Breast epithelium (tissue), 4 donors: ENCODE measurements around the gene CNTNAP2. TPM values are rescaled to one million over a fixed set of nuclear protein-coding genes. Genes with fewer than 3 reads are reported as not detected.

ENCODE experiments used
- DNase-seq, 2 donors: peaks; one replicate each; pipeline ENCODE4 v3.0.0-alpha.2; 2019; ENCODE audit warnings: low spot score in 2 of 2
- H3K27ac ChIP-seq, 2 donors: fragments of 200-600 bp; sonication (generic) in 1 of 2; one replicate each; pipeline ENCODE4 v1.5.1; 2016 to 2019; ENCODE audit warnings: mild to moderate bottlenecking in 1 of 2
- H3K27me3 ChIP-seq, 2 donors: fragments of 200-600 bp; sonication (generic) in 1 of 2; one replicate each; pipeline versions ENCODE4 v1.5.1 to v1.6.0; 2017 to 2019; ENCODE audit warnings: control low read depth in 1 of 2, mild to moderate bottlenecking in 1 of 2
- H3K36me3 ChIP-seq: fragments of 200-600 bp; one replicate; pipeline ENCODE4 v1.5.1; 2019
- H3K4me1 ChIP-seq, 2 donors: fragments of 200-600 bp; sonication (generic); one replicate each; pipeline ENCODE4 v1.5.1; 2016 to 2019; ENCODE audit warnings: control low read depth in 1 of 2
- H3K4me3 ChIP-seq, 3 donors: fragments of 200-600 bp; sonication (generic); 1 replicate in 2 of 3; 2 replicates in 1 of 3; pipeline ENCODE4 v1.5.1; 2016 to 2019; ENCODE audit warnings: mild to moderate bottlenecking in 3 of 3, moderate library complexity in 2 of 3
- H3K9me3 ChIP-seq, 2 donors: fragments of 200-600 bp; sonication (generic) in 1 of 2; one replicate each; pipeline ENCODE4 v1.5.1; 2016 to 2019; ENCODE audit warnings: control low read depth in 1 of 2
- CTCF ChIP-seq, 3 donors: fragments of 450-650 bp; IDR thresholded peaks; one replicate each; pipeline ENCODE4 v1.5.1; 2016 to 2017; ENCODE audit warnings: antibody characterized with exemption in 3 of 3, mild to moderate bottlenecking in 3 of 3, moderate library complexity in 3 of 3
- POLR2A ChIP-seq: fragments of 450-650 bp; IDR thresholded peaks from one replicate; pipeline ENCODE4 v1.6.1; 2016; ENCODE audit warnings: antibody characterized with exemption, mild to moderate bottlenecking, moderate library complexity
- POLR2AphosphoS5 ChIP-seq, 3 donors: sonication (generic); formaldehyde crosslinking; IDR thresholded peaks; one replicate each; pipeline ENCODE4 v1.6.1; 2017; ENCODE audit warnings: antibody characterized with exemption in 3 of 3
- intact Hi-C: fragments of 100-400 bp; cut with DNase I; formaldehyde crosslinking; loops from one replicate; pipeline ENCODE4 v1.15.1; 2023; ENCODE audit warnings: low total_unique reads
- total RNA-seq, 3 donors: library from RNA; depleted of rRNA; stranded (reverse); fragments of >200 nt; gene quantifications; one replicate each; pipeline ENCODE4 v1.1.0, GENCODE V29; 2016

The CNTNAP2 gene
- total RNA-seq, 3 donors from 2014 or later = 0.29 to 0.66 TPM; not detected in 1

- no peak for DNase-seq
- H3K9me3 ChIP-seq = no peaks in the 10 kb centered on the region
- H3K27ac ChIP-seq = no peak overlapping the region
- H3K4me3 ChIP-seq = no peak overlapping the region
- intact Hi-C loops = no loop called here
- no peaks in the 10 kb centered on the region for H3K4me1 ChIP-seq
- H3K36me3 ChIP-seq = no peaks in the 10 kb centered on the region
- no peak for TF ChIP-seq CTCF (IDR thresholded peaks at IDR 0.05)
- no peak for TF ChIP-seq POLR2AphosphoS5 (IDR thresholded peaks at IDR 0.05)
- no peak for TF ChIP-seq POLR2A
- no peaks in the 10 kb centered on the region for H3K27me3 ChIP-seq
These were observed 432.2 kb downstream of the CNTNAP2 start for GRCh38 chr7:146548816-146549215.

GRCh38 chr7:146554556-146554955, 438.0 kb downstream of the CNTNAP2 start:
- no peak for TF ChIP-seq CTCF (IDR thresholded peaks at IDR 0.05)
- TF ChIP-seq POLR2AphosphoS5 (IDR thresholded peaks at IDR 0.05) = no peak
- no peak for TF ChIP-seq POLR2A
- H3K27ac ChIP-seq = no peak overlapping the region
- DNase-seq = no peak
- H3K27me3 ChIP-seq = no peaks in the 10 kb centered on the region
- intact Hi-C loops = no loop called here
- no peak overlapping the region for H3K4me3 ChIP-seq
- H3K4me1 ChIP-seq = no peaks in the 10 kb centered on the region
- H3K9me3 ChIP-seq = no peaks in the 10 kb centered on the region
- no peaks in the 10 kb centered on the region for H3K36me3 ChIP-seq

GRCh38 chr7:146557971-146558469, 441.4 kb downstream of the CNTNAP2 start:
- no peaks in the 10 kb centered on the region for H3K4me1 ChIP-seq
- no peaks in the 10 kb centered on the region for H3K9me3 ChIP-seq
- no peak for DNase-seq
- TF ChIP-seq POLR2A = no peak
- no peak for TF ChIP-seq CTCF (IDR thresholded peaks at IDR 0.05)
- no peak for TF ChIP-seq POLR2AphosphoS5 (IDR thresholded peaks at IDR 0.05)
- no peaks in the 10 kb centered on the region for H3K27me3 ChIP-seq
- H3K27ac ChIP-seq = no peak overlapping the region
- no peak overlapping the region for H3K4me3 ChIP-seq
- intact Hi-C loops = loop anchor here (2.0 kb wide), 1 partner anchor 57 kb away; no protein-coding TSS in a partner anchor
- no peaks in the 10 kb centered on the region for H3K36me3 ChIP-seq

GRCh38 chr7:146565872-146566271, 449.3 kb downstream of the CNTNAP2 start:
- no peaks in the 10 kb centered on the region for H3K4me1 ChIP-seq
- TF ChIP-seq CTCF (IDR thresholded peaks at IDR 0.05) (no peak), POLR2AphosphoS5 (IDR thresholded peaks at IDR 0.05) (no peak), POLR2A (no peak)
- intact Hi-C loops = no loop called here
- no peak overlapping the region for H3K27ac ChIP-seq
- H3K9me3 ChIP-seq = no peaks in the 10 kb centered on the region
- no peak for DNase-seq
- no peaks in the 10 kb centered on the region for H3K27me3 ChIP-seq
- H3K4me3 ChIP-seq = no peak overlapping the region
- H3K36me3 ChIP-seq = no peaks in the 10 kb centered on the region

GRCh38 chr7:146575903-146576302, 459.3 kb downstream of the CNTNAP2 start:
- TF ChIP-seq CTCF (IDR thresholded peaks at IDR 0.05) (no peak), POLR2A (no peak), POLR2AphosphoS5 (IDR thresholded peaks at IDR 0.05) (no peak)

More at GRCh38 chr7:146575903-146576302, 459.3 kb downstream of the CNTNAP2 start:
- intact Hi-C loops = no loop called here
- H3K4me1 ChIP-seq = no peaks in the 10 kb centered on the region
- no peak for DNase-seq
- H3K9me3 ChIP-seq = no peaks in the 10 kb centered on the region
- H3K36me3 ChIP-seq = no peaks in the 10 kb centered on the region
- no peaks in the 10 kb centered on the region for H3K27me3 ChIP-seq
- H3K4me3 ChIP-seq = no peak overlapping the region
- no peak overlapping the region for H3K27ac ChIP-seq
